ENCODE measurements around the gene XRCC4. TPM values are rescaled to one million over a fixed set of nuclear protein-coding genes. Genes with fewer than 3 reads are reported as not detected.

Gene XRCC4
- total RNA-seq, 1 experiment from 2014 or later, result 10.8 TPM

GRCh38 chr5:83184534-83184933, 107.2 kb downstream of the XRCC4 start:
- H3K18ac ChIP-seq (ENCODE audit: insufficient read length, low read depth, low read length), result no peak overlapping the region
- H3K9me3 Mint-ChIP-seq, result no peaks in the 10 kb centered on the region
- H3K27me3 ChIP-seq (ENCODE audit: insufficient read depth, low read length), result no peaks in the 10 kb centered on the region
- no peak overlapping the region for H2BK20ac ChIP-seq (ENCODE audit: low read depth, low read length, poor library complexity, severe bottlenecking)
- no peak overlapping the region for H3K27ac ChIP-seq (ENCODE audit: insufficient read length, low read depth, low read length)
- no peak overlapping the region for H4K8ac ChIP-seq (replicated peaks; ENCODE audit: insufficient read length, low read depth, low read length)
- no peak for TF ChIP-seq CTCF (conservative IDR thresholded peaks at IDR 0.05)
- no peak overlapping the region for H4K5ac ChIP-seq (ENCODE audit: insufficient read length, low read depth, low read length)
- WGBS (ENCODE audit: extremely low coverage, insufficient read length, low lambda C conversion rate), result no CpG with 5 or more reads among the region's 3 CpGs
- no peaks in the 10 kb centered on the region for H3K27me3 Mint-ChIP-seq (ENCODE audit: low read depth)
- no peak for DNase-seq
- no peak overlapping the region for H3K4me3 Mint-ChIP-seq
- H3K9ac ChIP-seq (ENCODE audit: extremely low read depth, insufficient read length, low read length), result no peak overlapping the region
- no peaks in the 10 kb centered on the region for H3K79me2 ChIP-seq (ENCODE audit: insufficient read depth, low read length)
- H3K4me1 Mint-ChIP-seq, result no peaks in the 10 kb centered on the region
- no peak overlapping the region for H2BK5ac ChIP-seq (ENCODE audit: insufficient read length, low read length)
- H3K4ac ChIP-seq (ENCODE audit: low read depth, low read length), result no peak overlapping the region
- no peaks in the 10 kb centered on the region for H4K20me1 ChIP-seq (ENCODE audit: control insufficient read depth, insufficient read depth, insufficient read length)
- no peaks in the 10 kb centered on the region for H3K4me1 ChIP-seq (ENCODE audit: insufficient read depth, low read length)
- no peak overlapping the region for H3K14ac ChIP-seq (ENCODE audit: insufficient read depth, low read length)
- no peak overlapping the region for H3K4me2 ChIP-seq (ENCODE audit: insufficient read depth, insufficient read length, low read length)
- no peak overlapping the region for H2BK12ac ChIP-seq (ENCODE audit: insufficient read length, low read depth, low read length)
- no peak overlapping the region for H3K56ac ChIP-seq (ENCODE audit: insufficient read length, low read depth, low read length)
- H3K23ac ChIP-seq (ENCODE audit: insufficient read length, low read depth, low read length), result no peak overlapping the region
- H2AK5ac ChIP-seq (ENCODE audit: insufficient read length, low read length), result no peak overlapping the region
- no peak overlapping the region for H2BK120ac ChIP-seq (ENCODE audit: low read depth, low read length, poor library complexity, severe bottlenecking)
- H3K23me2 ChIP-seq (ENCODE audit: insufficient read length, low read depth, low read length, poor library complexity, severe bottlenecking), result no peaks in the 10 kb centered on the region
- H3K9me3 ChIP-seq (ENCODE audit: control insufficient read depth, low read depth, low read length), result no peaks in the 10 kb centered on the region
- H3K79me1 ChIP-seq (ENCODE audit: insufficient read depth, low read depth, low read length, poor library complexity, severe bottlenecking), result no peaks in the 10 kb centered on the region
- no peaks in the 10 kb centered on the region for H3K36me3 Mint-ChIP-seq (ENCODE audit: insufficient read depth in 1 of 3, low read depth in 3 of 3)
- no peak overlapping the region for H2BK15ac ChIP-seq (ENCODE audit: low read depth, low read length)
- no peak overlapping the region for H3K27ac Mint-ChIP-seq
- no peak overlapping the region for H2AFZ ChIP-seq (ENCODE audit: low read length)
- no peak overlapping the region for H4K91ac ChIP-seq (ENCODE audit: insufficient read length, low read depth, low read length)
- no peak overlapping the region for H3T11ph ChIP-seq (ENCODE audit: low read length)
